GM12801 (cell line): ENCODE results near the gene DPY19L3.

Experiments used
- TF ChIP-seq, protein P1 (sequence below): IDR thresholded peaks from one replicate; pipeline ENCODE4 v1.5.1; 2011; ENCODE audit warnings: control low read depth; ENCODE audit not compliant: insufficient read length; ENCODE audit errors: extremely low read depth

The DPY19L3 gene

DNA sequence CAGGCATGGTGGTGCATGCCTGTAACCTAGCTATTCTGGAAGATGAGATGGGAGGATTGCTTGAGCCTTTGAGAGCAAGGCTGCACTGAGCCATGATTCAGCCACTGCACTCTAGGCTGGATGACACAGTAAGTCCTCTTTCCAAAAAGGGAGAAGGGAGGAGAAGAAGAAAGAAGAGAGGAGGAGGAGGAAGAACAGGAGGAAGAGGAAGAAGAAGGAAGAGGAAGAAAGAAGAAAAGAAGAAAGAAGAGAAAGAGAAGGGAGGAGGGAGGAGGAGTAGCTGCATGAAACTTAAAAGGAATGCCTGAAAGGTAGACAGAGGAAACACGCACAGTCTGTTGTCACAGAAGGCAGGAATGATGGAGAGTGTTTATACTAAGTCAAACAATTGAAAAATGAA, 3.6 kb upstream of the DPY19L3 start:
- TF ChIP-seq, protein P1, sequence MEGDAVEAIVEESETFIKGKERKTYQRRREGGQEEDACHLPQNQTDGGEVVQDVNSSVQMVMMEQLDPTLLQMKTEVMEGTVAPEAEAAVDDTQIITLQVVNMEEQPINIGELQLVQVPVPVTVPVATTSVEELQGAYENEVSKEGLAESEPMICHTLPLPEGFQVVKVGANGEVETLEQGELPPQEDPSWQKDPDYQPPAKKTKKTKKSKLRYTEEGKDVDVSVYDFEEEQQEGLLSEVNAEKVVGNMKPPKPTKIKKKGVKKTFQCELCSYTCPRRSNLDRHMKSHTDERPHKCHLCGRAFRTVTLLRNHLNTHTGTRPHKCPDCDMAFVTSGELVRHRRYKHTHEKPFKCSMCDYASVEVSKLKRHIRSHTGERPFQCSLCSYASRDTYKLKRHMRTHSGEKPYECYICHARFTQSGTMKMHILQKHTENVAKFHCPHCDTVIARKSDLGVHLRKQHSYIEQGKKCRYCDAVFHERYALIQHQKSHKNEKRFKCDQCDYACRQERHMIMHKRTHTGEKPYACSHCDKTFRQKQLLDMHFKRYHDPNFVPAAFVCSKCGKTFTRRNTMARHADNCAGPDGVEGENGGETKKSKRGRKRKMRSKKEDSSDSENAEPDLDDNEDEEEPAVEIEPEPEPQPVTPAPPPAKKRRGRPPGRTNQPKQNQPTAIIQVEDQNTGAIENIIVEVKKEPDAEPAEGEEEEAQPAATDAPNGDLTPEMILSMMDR = no peak

DNA sequence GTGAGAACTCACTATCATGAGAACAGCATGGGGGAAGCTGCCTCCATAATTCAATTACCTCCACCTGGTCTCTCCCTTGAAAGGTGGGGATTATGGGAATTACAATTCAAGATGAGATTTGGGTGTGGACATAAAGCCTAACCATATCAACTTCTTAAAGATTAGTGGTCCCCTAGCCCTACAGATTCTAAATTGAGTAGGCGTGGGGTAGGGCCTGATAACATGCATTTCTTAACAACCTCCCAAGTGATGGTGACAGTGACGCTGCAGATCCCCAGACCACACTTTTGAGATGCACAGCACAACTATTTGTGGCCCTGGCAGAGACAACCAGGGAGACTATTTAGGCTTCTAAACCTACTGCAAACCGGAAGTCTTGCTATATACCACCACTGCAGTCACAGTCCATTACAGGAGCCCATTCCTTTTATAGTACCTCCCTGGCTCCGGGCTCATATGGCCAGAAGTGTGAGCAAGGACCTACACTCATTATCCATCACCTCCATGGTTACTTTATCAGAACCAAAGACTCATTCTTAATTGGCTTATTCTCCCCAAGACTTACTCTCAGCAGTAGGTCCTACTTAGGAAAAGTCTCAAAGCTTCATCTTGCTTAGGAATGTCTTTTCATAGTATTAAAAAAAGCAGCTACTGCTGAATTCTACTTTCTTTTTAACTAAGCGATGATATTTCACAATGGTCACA, 2.1 kb upstream of the DPY19L3 start:
- TF ChIP-seq, protein P1 = no peak

DNA sequence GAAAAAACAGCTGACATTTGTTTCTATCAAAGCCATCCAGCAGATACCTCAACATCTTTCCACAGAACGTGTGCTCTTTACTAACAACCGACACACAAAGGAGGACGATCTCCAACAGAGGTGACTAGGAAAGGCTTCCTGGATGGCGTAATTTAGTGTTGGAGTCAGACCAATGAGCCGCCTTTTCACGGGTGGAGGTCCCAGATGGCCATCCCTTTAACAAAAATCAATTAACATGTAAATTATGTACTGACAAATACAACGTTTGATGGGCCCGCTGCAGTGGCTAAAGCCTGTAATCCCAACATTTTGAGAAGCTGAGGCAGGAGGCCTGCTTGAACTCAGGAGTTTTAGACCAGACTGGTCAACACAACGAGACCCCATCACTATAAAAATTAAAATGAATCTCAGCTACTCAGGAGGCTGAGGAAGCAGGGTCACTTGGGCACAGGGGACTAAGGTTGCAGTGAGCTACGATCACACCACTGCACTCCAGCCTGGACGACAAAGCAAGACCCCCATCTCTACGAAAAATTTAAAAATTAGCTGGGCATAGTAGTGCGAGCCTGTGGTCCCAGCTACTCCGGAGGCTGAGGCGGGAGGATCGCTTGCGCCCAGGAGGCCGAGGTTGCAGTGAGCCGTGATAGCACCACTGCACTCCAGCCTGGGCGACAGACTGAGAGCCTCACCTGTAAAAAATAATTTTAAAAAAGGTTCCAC, 1.2 kb upstream of the DPY19L3 start:
- TF ChIP-seq, protein P1 = no peak

DNA sequence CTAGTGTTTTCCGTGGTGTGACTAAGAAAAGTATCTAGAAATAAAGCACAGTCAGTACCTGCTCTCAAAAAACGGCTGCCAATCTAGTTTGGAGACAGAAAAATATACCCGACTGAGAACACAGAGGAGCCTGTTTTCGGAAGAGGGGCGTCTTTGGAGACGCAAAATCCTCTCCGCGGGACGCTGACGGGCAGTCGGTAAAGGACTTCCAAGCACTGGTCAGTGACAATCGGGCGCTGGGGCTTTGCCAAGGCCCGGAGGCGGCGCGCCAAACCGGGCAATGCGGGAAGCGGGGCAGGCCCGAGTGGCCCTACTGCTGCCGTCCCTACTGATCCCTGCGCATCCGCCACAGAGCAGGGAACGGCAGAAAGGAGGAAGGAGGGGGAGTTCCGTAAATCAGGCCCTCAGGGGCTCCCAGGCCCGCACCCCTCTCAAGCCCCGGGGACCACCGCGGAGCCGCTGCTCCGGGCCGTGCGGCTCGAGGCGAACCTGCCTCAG, 588 bp upstream of the DPY19L3 start:
- TF ChIP-seq, protein P1 = no peak

DNA sequence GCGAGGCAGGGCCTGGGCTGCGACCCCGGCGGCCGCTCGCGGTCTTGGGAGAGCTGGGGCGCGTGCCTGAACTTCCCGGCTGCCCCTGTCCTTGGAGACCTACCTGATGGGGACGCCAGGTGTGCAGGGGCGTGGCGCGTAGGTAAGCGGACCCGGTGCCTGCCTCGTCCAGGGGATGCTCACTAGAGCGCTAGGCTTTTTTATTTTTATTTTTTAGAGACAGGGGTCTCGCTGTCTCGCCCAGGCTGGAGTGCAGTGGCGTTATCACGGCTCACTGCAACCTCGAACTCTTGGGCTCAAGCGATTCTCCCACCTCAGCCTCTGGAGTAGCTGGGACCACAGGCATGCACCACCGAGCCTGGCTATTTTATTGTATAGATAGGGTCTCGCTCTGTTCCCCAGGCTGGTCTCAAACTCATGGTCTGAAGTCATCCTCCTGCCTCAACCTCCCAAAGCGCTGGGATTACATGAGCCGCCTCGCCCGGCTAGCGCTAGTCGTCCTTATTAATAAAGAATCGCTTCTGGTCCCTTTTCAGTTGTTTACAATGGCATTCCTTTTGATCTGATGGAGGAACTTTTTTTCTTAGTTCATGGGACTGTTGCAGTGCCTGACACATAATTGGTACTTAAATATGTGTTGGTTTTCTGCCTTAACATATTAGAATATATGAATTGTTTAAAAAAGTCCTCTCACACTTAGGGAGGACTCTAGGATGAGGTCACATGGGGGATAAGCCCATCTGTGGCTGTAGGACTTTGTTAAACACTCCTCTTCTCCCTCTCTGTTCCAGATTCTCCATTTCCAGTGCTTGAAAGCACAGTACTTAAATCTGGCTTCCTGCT, 812 bp downstream of the DPY19L3 start:
- TF ChIP-seq, protein P1 = no peak

DNA sequence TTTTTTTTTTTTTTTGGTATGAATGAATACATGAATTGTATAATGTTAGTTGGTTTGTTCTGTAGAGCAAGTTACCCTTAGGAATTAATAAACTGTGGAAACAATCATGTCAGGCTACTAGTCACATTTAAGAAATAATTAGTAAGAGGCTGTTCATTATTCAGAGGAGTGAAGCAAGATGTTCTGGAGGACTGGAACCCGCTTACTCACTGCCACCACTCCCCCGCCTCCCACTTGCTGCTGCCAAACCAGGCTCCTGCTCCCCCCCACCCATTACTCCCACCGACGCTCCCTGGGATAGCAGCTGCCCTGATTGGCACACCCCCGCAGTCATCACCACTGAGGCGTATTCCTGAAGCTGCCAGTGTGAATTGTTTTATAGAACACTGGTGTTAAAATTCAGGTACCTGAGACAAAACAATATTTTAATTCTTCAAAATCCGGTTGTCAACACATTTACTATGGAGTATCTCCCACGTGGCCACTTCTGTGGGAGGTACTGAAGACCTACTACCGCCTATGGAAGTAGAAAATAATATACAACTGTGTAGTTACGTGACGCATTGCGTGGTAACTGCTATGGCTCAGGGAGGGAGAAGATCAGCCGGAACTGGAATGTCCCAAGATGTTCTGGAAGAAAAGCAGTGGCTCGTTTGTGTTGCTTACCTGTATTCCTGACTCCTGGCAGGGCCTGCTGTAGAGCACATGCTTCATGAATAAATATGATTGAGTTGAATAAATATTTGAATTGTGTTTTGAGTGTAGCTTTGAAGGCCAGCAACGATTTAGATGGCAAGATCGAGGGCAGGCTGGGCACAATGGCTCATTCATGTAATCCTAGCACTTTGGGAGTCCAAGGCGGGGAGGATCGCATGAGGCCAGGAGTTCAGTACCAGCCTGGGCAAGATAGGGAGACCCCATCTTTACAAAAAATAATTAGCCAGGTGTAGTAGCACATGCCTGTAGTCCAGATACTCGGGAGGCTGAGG, 1.7 kb downstream of the DPY19L3 start:
- TF ChIP-seq, protein P1 = no peak
